PC-9 (cell line): Measurements from ENCODE around the gene ARMH1.

Experiments
- CTCF ChIP-seq: fragments of 200-600 bp; sonication (generic); conservative IDR thresholded peaks from 2 replicates; pipeline ENCODE4 v1.6.1; 2017; ENCODE audit warnings: mixed run types, antibody characterized with exemption, mild to moderate bottlenecking, moderate library complexity
- EZH2 ChIP-seq: fragments of 200-600 bp; sonication (generic); IDR thresholded peaks from 2 replicates; pipeline ENCODE4 v1.8.0; 2017; ENCODE audit warnings: antibody characterized with exemption, low read depth

- TF ChIP-seq CTCF = no peak
- TF ChIP-seq EZH2 = no peak
Measured at GRCh38 chr1:44717653-44718052, 43.1 kb downstream of the ARMH1 start.
